Astrocyte (in vitro differentiated cells and primary cell): ENCODE measurements around the gene OR1J4.

ENCODE experiments used
- CTCF ChIP-seq: IDR thresholded peaks from 2 replicates; pipeline ENCODE4 v1.5.1; 2011; ENCODE audit warnings: low read depth, mild to moderate bottlenecking, inconsistent platforms, low read length, moderate library complexity; ENCODE audit not compliant: insufficient read depth
- EZH2 ChIP-seq: IDR thresholded peaks from 2 replicates; pipeline ENCODE4 v1.6.1; 2012; ENCODE audit warnings: mild to moderate bottlenecking, low read length, inconsistent platforms; ENCODE audit not compliant: insufficient read depth

GRCh38 chr9:122561446-122561845 lies 42.5 kb downstream of the OR1J4 start:
- TF ChIP-seq CTCF (no peak), EZH2 (no peak)
